Measurements from ENCODE around the gene BCDIN3D. TPM values are rescaled to one million over a fixed set of nuclear protein-coding genes. Genes with fewer than 3 reads are reported as not detected.

BCDIN3D gene
- total and polyA plus RNA-seq, 9 of the 15 experiments (the other 6 are each of a cell fraction or from before 2014, with no cell fraction given) = 3.7 to 6.9 (median 5.6) TPM

GRCh38 chr12:49828133-49829091 lies 14.5 kb downstream of the BCDIN3D start, which contains the start of gene NCKAP5L (continued):
- TF ChIP-seq ZBTB49 (CRISPR knock-in tag; IDR thresholded peaks at IDR 0.05; ENCODE audit: borderline replicate concordance) (no peak; the same call in 1 of the 2 replicates), DEAF1 (CRISPR knock-in tag; IDR thresholded peaks at IDR 0.05) (no peak), ZEB2 (IDR thresholded peaks at IDR 0.05) (no peak), ZNF212 (CRISPR knock-in tag; IDR thresholded peaks at IDR 0.05) (no peak), ZNF232 (CRISPR knock-in tag; IDR thresholded peaks at IDR 0.05) (peak; percentile 89; the same call in 1 of the 2 replicates), HINFP (tag; conservative IDR thresholded peaks at IDR 0.05; ENCODE audit: low read depth) (no peak), PHF8 (IDR thresholded peaks at IDR 0.05; ENCODE audit: borderline replicate concordance, low read length) (peak; percentile 79; the same call in 1 of the 2 replicates), POLR2B (IDR thresholded peaks at IDR 0.05; ENCODE audit: low read depth, partially characterized antibody) (peak; percentile 65), GATA2 (CRISPR knock-in tag; IDR thresholded peaks at IDR 0.05) (no peak), SREBF2 (CRISPR knock-in tag; IDR thresholded peaks at IDR 0.05) (0 out of 2 replicates have a peak, but pooled peaks have one; percentile 56), NCOR1 (IDR thresholded peaks at IDR 0.05) (no peak), TCF15 (CRISPR knock-in tag; IDR thresholded peaks at IDR 0.05) (no peak), TFAP4 (CRISPR knock-in tag; IDR thresholded peaks at IDR 0.05; ENCODE audit: borderline replicate concordance) (peak; percentile 93), TEAD4 (IDR thresholded peaks at IDR 0.05; ENCODE audit: low read length) (peak; percentile 38), TEAD4 (CRISPR knock-in tag; IDR thresholded peaks at IDR 0.05; ENCODE audit: borderline replicate concordance) (peak; percentile 96), CSDE1 (IDR thresholded peaks at IDR 0.05) (no peak), MYBL2 (IDR thresholded peaks at IDR 0.05; ENCODE audit: low read depth) (no peak), MYBL2 (CRISPR knock-in tag; IDR thresholded peaks at IDR 0.05; ENCODE audit: borderline replicate concordance) (no peak)
